Kidney (tissue), 14 donors: Measurements from ENCODE around the gene FBXL14. TPM values are rescaled to one million over a fixed set of nuclear protein-coding genes. Genes with fewer than 3 reads are reported as not detected.

Experiments used
- DNase-seq, 5 donors: peaks; one replicate each; pipeline ENCODE4 v3.0.0-alpha.2; 2013 to 2020
- FAIRE-seq: peaks from 2 replicates; lab custom pipeline; 2012; peaks lifted over from hg19 to GRCh38; lab: Jason Lieb, UNC
- H3K27ac ChIP-seq, 2 donors: one replicate each; pipeline ENCODE4 v1.7.0; 2013; ENCODE audit warnings: low read depth in 2 of 2, low read length in 2 of 2, inconsistent platforms in 1 of 2
- H3K27me3 ChIP-seq: one replicate; pipeline ENCODE4 v1.7.1; 2013; ENCODE audit warnings: low read length, inconsistent platforms; ENCODE audit not compliant: control insufficient read depth, insufficient read depth
- H3K36me3 ChIP-seq, 3 donors: one replicate each; pipeline versions ENCODE4 v1.7.0 to v1.7.1; 2013; ENCODE audit warnings: low read length in 3 of 3, control low read depth in 1 of 3, inconsistent platforms in 1 of 3; ENCODE audit not compliant: insufficient read depth in 3 of 3, control insufficient read depth in 2 of 3
- H3K4me1 ChIP-seq, 3 donors: one replicate each; pipeline versions ENCODE4 v1.7.0 to v1.7.1; 2013; ENCODE audit warnings: low read length in 3 of 3, inconsistent platforms in 1 of 3, low read depth in 1 of 3; ENCODE audit not compliant: control insufficient read depth in 2 of 3, insufficient read depth in 2 of 3
- H3K4me3 ChIP-seq, 3 donors: one replicate each; pipeline versions ENCODE4 v1.7.0 to v1.8.1; 2013; ENCODE audit warnings: low read length in 3 of 3, control low read depth in 1 of 3, inconsistent platforms in 1 of 3
- H3K9ac ChIP-seq, 3 donors: one replicate each; pipeline versions ENCODE4 v1.7.0 to v1.7.1; 2013; ENCODE audit warnings: low read length in 3 of 3, control low read depth in 1 of 3, inconsistent platforms in 1 of 3
- H3K9me3 ChIP-seq, 3 donors: one replicate each; pipeline versions ENCODE4 v1.7.0 to v1.7.1; 2013; ENCODE audit warnings: low read length in 3 of 3, control low read depth in 1 of 3, inconsistent platforms in 1 of 3; ENCODE audit not compliant: control insufficient read depth in 2 of 3, insufficient read depth in 1 of 3
- intact Hi-C: fragments of 100-400 bp; cut with DNase I; formaldehyde crosslinking; loops from one replicate; pipeline ENCODE4 v1.11.1; 2022
- polyA plus RNA-seq: library from polyadenylated mRNA; stranded (reverse); fragments of 350-450 nt; fragmentation: Illumina TruSeq; extraction: RNeasy Lipid Tissue Mini Kit (QIAGEN cat#74804); gene quantifications from one replicate; pipeline ENCODE4 v1.2.3, GENCODE V29; 2014; ENCODE audit warnings: low read depth, low replicate concordance; ENCODE audit not compliant: insufficient read depth
- total RNA-seq: library from RNA; stranded (reverse); fragmentation: NEBNext Ultra II Directional; extraction: Animal tissue kit (Norgen Biotek cat#: 25700); gene quantifications from one replicate; pipeline ENCODE4 v1.2.1, GENCODE V29; 2021
- TF ChIP-seq, protein P1 (sequence below): IDR thresholded peaks from 3 replicates; pipeline ENCODE4 v1.5.1; 2012; ENCODE audit warnings: mild to moderate bottlenecking, moderate library complexity, borderline replicate concordance; ENCODE audit not compliant: insufficient read depth; ENCODE audit errors: extremely low read depth
- donor health status: control.
- donor health status: control.
- donor health status: control.
- donor health status: control.
- donor health status: control.
- donor health status: DM: yes; HTN: yes; CAD: no.
- donor health status: Normal renal cell carcinoma (clear cell type).

The FBXL14 gene
- total and polyA plus RNA-seq, 2 donors from 2014 or later = 5.3 to 17.9 TPM

DNA sequence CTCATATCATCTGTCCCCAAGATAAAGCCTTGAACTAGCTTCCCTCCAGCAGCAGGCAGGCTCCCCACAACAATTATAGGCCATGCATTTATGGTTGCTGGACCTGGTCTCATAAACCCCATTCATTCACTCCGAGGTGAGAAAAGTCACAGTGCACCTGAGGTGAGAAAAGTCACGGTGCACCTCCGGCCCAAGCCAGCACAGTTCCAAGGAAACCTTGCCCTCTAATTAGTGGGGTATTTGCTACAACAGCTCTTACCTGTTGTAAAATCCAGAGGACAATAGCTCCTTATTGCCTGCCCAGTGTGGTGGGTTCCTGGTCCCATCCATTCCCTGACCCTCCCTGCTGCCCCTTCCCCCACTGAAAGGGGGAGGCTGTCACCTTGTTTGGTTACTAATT, 65.6 kb downstream of the FBXL14 start:
- Histone ChIP-seq H3K9me3 (no peaks in the 10 kb centered on the region), H3K36me3 (no peaks in the 10 kb centered on the region), H3K27me3 (peaks cover 3% of the 10 kb centered on the region), H3K4me3 (no peak overlapping the region), H3K4me1 (peaks cover 0 to 2% (median 0%) of the 10 kb centered on the region in 3 donors), H3K9ac (no peak overlapping the region), H3K27ac (no peak overlapping the region)
- intact Hi-C loops = no loop called here
- TF ChIP-seq, protein P1, sequence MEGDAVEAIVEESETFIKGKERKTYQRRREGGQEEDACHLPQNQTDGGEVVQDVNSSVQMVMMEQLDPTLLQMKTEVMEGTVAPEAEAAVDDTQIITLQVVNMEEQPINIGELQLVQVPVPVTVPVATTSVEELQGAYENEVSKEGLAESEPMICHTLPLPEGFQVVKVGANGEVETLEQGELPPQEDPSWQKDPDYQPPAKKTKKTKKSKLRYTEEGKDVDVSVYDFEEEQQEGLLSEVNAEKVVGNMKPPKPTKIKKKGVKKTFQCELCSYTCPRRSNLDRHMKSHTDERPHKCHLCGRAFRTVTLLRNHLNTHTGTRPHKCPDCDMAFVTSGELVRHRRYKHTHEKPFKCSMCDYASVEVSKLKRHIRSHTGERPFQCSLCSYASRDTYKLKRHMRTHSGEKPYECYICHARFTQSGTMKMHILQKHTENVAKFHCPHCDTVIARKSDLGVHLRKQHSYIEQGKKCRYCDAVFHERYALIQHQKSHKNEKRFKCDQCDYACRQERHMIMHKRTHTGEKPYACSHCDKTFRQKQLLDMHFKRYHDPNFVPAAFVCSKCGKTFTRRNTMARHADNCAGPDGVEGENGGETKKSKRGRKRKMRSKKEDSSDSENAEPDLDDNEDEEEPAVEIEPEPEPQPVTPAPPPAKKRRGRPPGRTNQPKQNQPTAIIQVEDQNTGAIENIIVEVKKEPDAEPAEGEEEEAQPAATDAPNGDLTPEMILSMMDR = no peak
- FAIRE-seq = no peak
- no peak for DNase-seq

DNA sequence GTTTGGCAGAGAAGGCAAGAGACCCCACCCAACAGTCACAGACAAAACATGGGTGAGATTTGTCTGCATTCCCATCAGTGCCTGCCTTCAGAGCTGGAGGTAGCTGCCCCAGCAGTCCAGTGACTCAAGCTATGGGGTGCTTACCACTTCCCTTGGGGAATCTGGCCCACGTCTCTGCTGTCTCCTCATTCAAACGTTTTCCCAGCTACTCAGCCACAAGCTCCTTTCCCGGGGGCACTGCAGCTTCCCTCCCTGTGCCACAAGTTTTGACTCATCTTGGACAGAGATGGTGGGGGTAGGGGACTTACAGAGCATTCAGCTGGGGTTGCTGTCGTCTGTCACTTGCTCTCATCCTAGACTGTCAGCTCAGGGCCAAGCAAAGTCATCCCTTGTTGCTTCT, 66.6 kb downstream of the FBXL14 start:
- intact Hi-C loops = no loop called here
- Histone ChIP-seq H3K9me3 (no peaks in the 10 kb centered on the region), H3K27me3 (peaks cover 3% of the 10 kb centered on the region), H3K4me1 (peaks cover 0 to 2% (median 0%) of the 10 kb centered on the region in 3 donors), H3K36me3 (no peaks in the 10 kb centered on the region), H3K4me3 (no peak overlapping the region), H3K27ac (no peak overlapping the region), H3K9ac (no peak overlapping the region)
- FAIRE-seq (no peak), DNase-seq (no peak)
- TF ChIP-seq, protein P1 = no peak

DNA sequence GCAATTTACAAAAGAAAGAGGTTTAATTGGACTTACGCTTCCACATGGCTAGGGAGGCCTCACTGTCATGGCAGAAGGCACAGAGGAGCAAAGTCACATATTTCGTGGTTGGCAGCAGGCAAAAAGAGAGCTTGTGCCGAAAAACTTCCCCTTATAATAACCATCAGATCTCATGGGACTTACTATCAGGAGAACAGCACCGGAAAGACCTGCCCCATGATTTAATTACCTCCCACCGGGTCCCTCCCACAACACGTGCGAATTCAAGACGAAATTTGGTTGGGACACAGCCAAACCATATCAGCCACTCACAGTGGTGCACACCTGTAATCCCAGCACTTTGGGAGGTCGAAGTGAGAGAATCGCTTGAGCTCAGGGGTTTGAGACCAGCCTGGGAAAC, 68.5 kb downstream of the FBXL14 start:
- H3K27me3 ChIP-seq = peaks cover 3% of the 10 kb centered on the region
- no peak for DNase-seq
- no peak overlapping the region for H3K27ac ChIP-seq
- TF ChIP-seq, protein P1 = no peak
- intact Hi-C loops = no loop called here
- no peak for FAIRE-seq
- no peaks in the 10 kb centered on the region for H3K4me1 ChIP-seq
- no peaks in the 10 kb centered on the region for H3K9me3 ChIP-seq
- H3K4me3 ChIP-seq = no peak overlapping the region
- no peak overlapping the region for H3K9ac ChIP-seq
- H3K36me3 ChIP-seq = no peaks in the 10 kb centered on the region

DNA sequence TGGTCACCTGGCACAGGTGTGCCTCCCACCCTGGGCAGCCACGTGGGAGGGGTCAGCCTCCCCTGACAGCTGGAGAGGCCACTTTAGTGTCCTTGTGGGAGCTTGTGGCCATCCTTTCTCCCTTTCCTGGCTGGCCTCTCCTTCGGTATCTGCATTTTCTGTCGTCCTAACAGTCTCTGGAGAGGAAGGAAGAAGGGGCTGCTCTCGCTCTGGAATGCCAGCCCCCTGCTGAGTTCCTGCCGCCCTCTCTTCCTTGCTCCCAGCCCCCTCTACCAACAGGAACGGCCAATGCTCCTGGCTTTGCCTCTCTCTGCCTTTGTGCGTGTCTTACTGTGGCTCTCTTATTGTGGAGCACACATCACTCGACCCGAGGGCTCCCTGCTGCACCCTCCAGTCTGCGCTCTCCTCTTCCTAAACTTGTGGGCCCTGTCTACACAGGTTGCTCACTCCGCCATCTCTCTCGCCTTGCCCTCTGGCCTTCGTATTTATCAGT, 70.8 kb downstream of the FBXL14 start:
- Histone ChIP-seq H3K4me1 (peaks cover 0 to 4% (median 0%) of the 10 kb centered on the region in 3 donors), H3K36me3 (no peaks in the 10 kb centered on the region), H3K9me3 (no peaks in the 10 kb centered on the region), H3K4me3 (no peak overlapping the region), H3K9ac (no peak overlapping the region), H3K27ac (no peak overlapping the region), H3K27me3 (no peaks in the 10 kb centered on the region)
- intact Hi-C loops = no loop called here
- DNase-seq = no peak
- TF ChIP-seq, protein P1 = no peak
- FAIRE-seq = no peak
